Measurements from ENCODE around the gene EXD3. TPM values are rescaled to one million over a fixed set of nuclear protein-coding genes. Genes with fewer than 3 reads are reported as not detected.

EXD3 gene
- total RNA-seq, 1 donor from 2014 or later, result 24.5 TPM

DNA sequence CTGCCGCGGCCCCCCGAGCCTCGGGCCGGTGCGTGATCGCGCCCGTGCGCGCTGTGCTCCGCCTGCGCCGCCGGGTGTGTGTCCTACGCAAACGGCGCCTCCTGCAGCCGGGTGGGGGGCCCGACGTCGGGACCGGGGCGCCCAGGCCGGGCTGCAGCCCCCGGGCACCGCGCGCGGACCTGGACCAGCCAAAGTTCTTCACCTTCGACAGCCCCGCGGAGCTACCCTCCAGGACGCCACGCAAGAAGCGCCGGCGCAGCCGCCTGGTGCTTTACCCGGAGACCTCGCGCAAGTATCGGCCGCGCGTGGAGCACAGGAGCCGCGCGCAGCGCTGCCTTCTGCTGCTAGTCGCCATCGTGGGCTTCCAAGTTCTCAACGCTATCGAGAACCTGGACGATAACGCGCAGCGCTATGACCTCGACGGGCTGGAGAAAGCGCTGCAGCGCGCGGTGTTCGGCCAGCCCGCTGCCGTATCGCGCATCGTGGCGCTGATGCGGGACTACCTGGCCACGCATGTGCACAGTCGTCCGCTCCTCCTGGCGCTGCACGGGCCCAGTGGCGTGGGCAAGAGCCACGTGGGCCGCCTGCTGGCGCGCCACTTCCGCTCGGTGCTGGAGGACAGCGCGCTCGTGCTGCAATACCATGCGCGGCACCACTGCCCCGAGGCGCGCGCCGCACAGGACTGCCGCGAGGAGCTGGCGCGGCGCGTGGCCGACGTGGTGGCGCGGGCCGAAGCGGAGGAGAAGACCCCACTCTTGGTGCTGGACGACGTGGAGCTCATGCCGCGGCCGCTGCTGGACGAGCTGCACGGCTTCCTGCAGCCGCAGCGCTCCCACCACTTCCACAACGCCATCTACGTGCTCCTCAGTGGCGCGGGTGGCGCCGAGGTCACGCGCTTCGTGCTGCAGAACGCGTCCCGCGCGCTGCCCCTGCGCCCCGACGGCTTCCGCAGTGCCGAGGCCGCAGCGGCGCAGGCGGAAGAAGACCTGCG lies 143.9 kb downstream of the EXD3 start:
- Mint-ChIP-seq H3K27me3 (ENCODE audit: unreplicated experiment) (peaks cover 8% of the 10 kb centered on the region), H3K36me3 (ENCODE audit: unreplicated experiment) (peaks cover 7% of the 10 kb centered on the region), H3K4me1 (ENCODE audit: low read depth, unreplicated experiment) (peaks cover 21% of the 10 kb centered on the region), H3K27ac (ENCODE audit: unreplicated experiment) (no peak overlapping the region), H3K9me3 (ENCODE audit: unreplicated experiment) (peaks cover 14% of the 10 kb centered on the region), H3K4me3 (ENCODE audit: unreplicated experiment) (no peak overlapping the region)
- TF ChIP-seq CTCF (IDR thresholded peaks at IDR 0.05; ENCODE audit: partially characterized antibody, unreplicated experiment), result no peak
- no peak for DNase-seq

- Mint-ChIP-seq H3K27ac (ENCODE audit: unreplicated experiment) (no peak overlapping the region), H3K4me3 (ENCODE audit: unreplicated experiment) (no peak overlapping the region)
- DNase-seq, result peak; percentile 44
Observed at GRCh38 chr9:137278061-137278701, 144.8 kb downstream of the EXD3 start.

GRCh38 chr9:137277329-137278041 lies 145.5 kb downstream of the EXD3 start, which contains the start of gene TOR4A:
TOR4A (plus strand) TSS chr9:137277726; CDS start chr9:137278690, 964 bp downstream.
- H3K27ac Mint-ChIP-seq (ENCODE audit: unreplicated experiment), result no peak within 1 kb of the TSS
- H3K36me3 Mint-ChIP-seq (ENCODE audit: unreplicated experiment), result peaks cover 5% of the 10 kb centered on the region
- peaks cover 6% of the 10 kb centered on the region for H3K9me3 Mint-ChIP-seq (ENCODE audit: unreplicated experiment)
- no peak for TF ChIP-seq CTCF (IDR thresholded peaks at IDR 0.05; ENCODE audit: partially characterized antibody, unreplicated experiment)
- H3K27me3 Mint-ChIP-seq (ENCODE audit: unreplicated experiment), result peaks cover 7% of the 10 kb centered on the region
- H3K4me1 Mint-ChIP-seq (ENCODE audit: low read depth, unreplicated experiment), result peaks cover 18% of the 10 kb centered on the region
- peak; percentile 30 for DNase-seq
- H3K4me3 Mint-ChIP-seq (ENCODE audit: unreplicated experiment), result no peak within 1 kb of the TSS

More at GRCh38 chr9:137278061-137278701, 144.8 kb downstream of the EXD3 start:
- H3K36me3 Mint-ChIP-seq (ENCODE audit: unreplicated experiment), result peaks cover 7% of the 10 kb centered on the region
- no peak for TF ChIP-seq CTCF (IDR thresholded peaks at IDR 0.05; ENCODE audit: partially characterized antibody, unreplicated experiment)
- H3K27me3 Mint-ChIP-seq (ENCODE audit: unreplicated experiment), result peaks cover 8% of the 10 kb centered on the region
- H3K4me1 Mint-ChIP-seq (ENCODE audit: low read depth, unreplicated experiment), result peaks cover 21% of the 10 kb centered on the region
- peaks cover 11% of the 10 kb centered on the region for H3K9me3 Mint-ChIP-seq (ENCODE audit: unreplicated experiment)

DNA sequence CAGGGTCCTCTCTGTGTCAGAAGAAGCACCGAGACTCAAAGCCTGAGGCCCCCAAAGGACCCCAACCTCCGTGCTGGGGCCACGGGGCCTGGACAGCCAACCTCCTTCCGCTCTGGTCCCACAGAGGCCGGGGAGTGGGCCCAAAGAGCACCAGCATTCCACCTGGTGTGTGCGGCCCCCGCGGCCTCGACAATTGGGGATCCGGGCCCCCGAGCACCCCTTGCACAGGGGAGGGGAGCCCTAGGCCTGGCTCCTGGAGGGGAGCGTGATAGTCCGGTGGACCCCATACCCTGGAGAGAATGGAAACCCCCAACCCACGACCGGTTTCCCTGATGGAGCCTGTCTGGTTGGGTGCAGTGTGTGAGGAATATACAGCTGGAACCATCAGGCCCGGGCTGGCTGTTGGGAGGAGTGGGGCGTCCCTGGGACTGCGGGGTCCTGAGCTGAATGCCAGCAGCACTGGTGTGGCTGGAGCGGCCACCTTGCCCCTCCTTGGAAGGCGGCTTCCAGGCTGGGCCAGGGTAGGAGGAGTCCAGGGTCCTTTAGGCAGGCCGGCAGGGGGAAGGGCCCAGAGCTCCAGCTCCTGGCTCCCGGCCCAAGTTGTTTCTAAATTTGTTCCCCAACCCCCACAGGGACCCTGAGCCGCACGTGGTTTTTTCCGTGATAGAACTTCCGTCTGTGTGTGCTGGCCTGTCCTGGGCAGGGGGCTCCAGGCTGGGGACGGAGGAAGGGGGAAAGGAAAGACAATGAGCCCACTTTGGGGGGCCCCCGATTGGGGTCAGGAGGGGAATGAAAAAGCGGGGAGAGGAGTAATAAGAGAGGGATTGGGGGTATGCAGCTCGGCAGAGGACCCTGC lies 146.3 kb downstream of the EXD3 start:
- H3K4me1 Mint-ChIP-seq (ENCODE audit: low read depth, unreplicated experiment), result peaks cover 17% of the 10 kb centered on the region
- peaks cover 6% of the 10 kb centered on the region for H3K9me3 Mint-ChIP-seq (ENCODE audit: unreplicated experiment)
- peak; percentile 25 for DNase-seq
- no peak overlapping the region for H3K27ac Mint-ChIP-seq (ENCODE audit: unreplicated experiment)
- H3K27me3 Mint-ChIP-seq (ENCODE audit: unreplicated experiment), result peaks cover 6% of the 10 kb centered on the region
- no peak for TF ChIP-seq CTCF (IDR thresholded peaks at IDR 0.05; ENCODE audit: partially characterized antibody, unreplicated experiment)
- H3K4me3 Mint-ChIP-seq (ENCODE audit: unreplicated experiment), result no peak overlapping the region
- no peaks in the 10 kb centered on the region for H3K36me3 Mint-ChIP-seq (ENCODE audit: unreplicated experiment)

All from glutamatergic neuron (in vitro differentiated cells).